ENCODE data around the gene FGF14. TPM values are rescaled to one million over a fixed set of nuclear protein-coding genes. Genes with fewer than 3 reads are reported as not detected.

Gene FGF14
- polyA plus RNA-seq, 1 of the 3 experiments (the other 2 are of a cell fraction) = 0.20 TPM

GRCh38 chr13:102328909-102329308, 72.9 kb downstream of the FGF14 start:
- peaks cover 0 to 17% of the 10 kb centered on the region in 2 experiments; a peak in 3 of 4 replicates for H3K4me1 ChIP-seq (ENCODE audit: control insufficient read depth in 1 of 2, insufficient read depth in 2 of 2, low read depth in 1 of 2, low read length in 1 of 2)
- WGBS (ENCODE audit: low lambda C conversion rate) = 27% methylated on average over 1 of the region's 1 CpG
- no peak overlapping the region for H3K27ac ChIP-seq (ENCODE audit: low read depth in 2 of 2, low read length in 1 of 2)
- H3F3A ChIP-seq (replicated peaks; ENCODE audit: insufficient read depth) = no peaks in the 10 kb centered on the region
- H2AFZ ChIP-seq (ENCODE audit: low read depth) = no peak overlapping the region
- H4K20me1 ChIP-seq (ENCODE audit: insufficient read depth) = no peaks in the 10 kb centered on the region
- CTCF ChIA-PET = interaction anchor here (0.6 to 1.6 kb wide), 3 partner anchors 39 to 227 kb away, joined by 3 to 4 read pairs (median 3); no protein-coding TSS in a partner anchor
- no peak for DNase-seq
- no peak overlapping the region for H3K4me3 ChIP-seq (ENCODE audit: low read depth in 2 of 2, low read length in 1 of 2)
- H3K9me3 ChIP-seq = no peaks in the 10 kb centered on the region
- no peaks in the 10 kb centered on the region for H3K79me2 ChIP-seq (ENCODE audit: insufficient read depth)
- peaks cover 0 to 2% of the 10 kb centered on the region in 2 experiments for H3K36me3 ChIP-seq (replicated peaks in 1 of 2; ENCODE audit: control insufficient read depth in 1 of 2, insufficient read depth in 2 of 2, low read length in 1 of 2)
- no peak overlapping the region for H3K4me2 ChIP-seq
- no peak overlapping the region for H3K9ac ChIP-seq
- TF ChIP-seq ZBTB33 (IDR thresholded peaks at IDR 0.05; ENCODE audit: borderline replicate concordance, low read depth) (no peak), POLR2AphosphoS5 (IDR thresholded peaks at IDR 0.05; ENCODE audit: low read depth, low read length) (no peak), RFX5 (IDR thresholded peaks at IDR 0.05; ENCODE audit: low read length) (no peak), IRF3 (IDR thresholded peaks at IDR 0.05; ENCODE audit: low read depth, low read length) (no peak), FOXM1 (IDR thresholded peaks at IDR 0.05; ENCODE audit: low read depth) (no peak), FOSL2 (IDR thresholded peaks at IDR 0.05; ENCODE audit: borderline replicate concordance, low read depth) (no peak), MXI1 (IDR thresholded peaks at IDR 0.05; ENCODE audit: low read depth, low read length) (no peak), SIN3A (IDR thresholded peaks at IDR 0.05; ENCODE audit: borderline replicate concordance, low read depth, low read length) (no peak), USF2 (IDR thresholded peaks at IDR 0.05; ENCODE audit: borderline replicate concordance, low read depth, low read length) (no peak), NRF1 (IDR thresholded peaks at IDR 0.05; ENCODE audit: low read depth, low read length) (no peak), GABPA (IDR thresholded peaks at IDR 0.05; ENCODE audit: low read depth) (no peak), YY1 (IDR thresholded peaks at IDR 0.05; ENCODE audit: low read depth) (no peak), TCF12 (IDR thresholded peaks at IDR 0.05) (no peak), JUND (IDR thresholded peaks at IDR 0.05) (no peak), NFIC (IDR thresholded peaks at IDR 0.05; ENCODE audit: borderline replicate concordance) (no peak), GATA2 (CRISPR knock-in tag; IDR thresholded peaks at IDR 0.05) (no peak)
- no peaks in the 10 kb centered on the region; the same call in 1 of the 2 replicates for H3K27me3 ChIP-seq (ENCODE audit: insufficient read depth)
- H3K9me2 ChIP-seq = no peaks in the 10 kb centered on the region
- POLR2A ChIA-PET = no interaction called here

All from SK-N-SH (cell line).